OCI-LY1 (cell line): Measurements from ENCODE around the gene TEN1.

Experiments used
- H2AFZ ChIP-seq: fragments of 200-600 bp; sonication (generic), shearing (Covaris generic); 2 replicates; pipeline ENCODE4 v1.6.0; 2014; ENCODE audit warnings: antibody characterized with exemption, mild to moderate bottlenecking, low read length
- H3F3A ChIP-seq: fragments of 200-600 bp; sonication (generic), shearing (Covaris generic); 2 replicates; pipeline ENCODE4 v1.6.0; 2014; ENCODE audit warnings: mild to moderate bottlenecking, antibody characterized with exemption, low read length, moderate library complexity; ENCODE audit not compliant: insufficient read depth
- H3K27ac ChIP-seq: fragments of 200-600 bp; sonication (generic); 2 replicates; pipeline ENCODE4 v1.5.1; 2014; ENCODE audit warnings: low read length, mixed run types, mild to moderate bottlenecking, low read depth; ENCODE audit not compliant: poor library complexity, severe bottlenecking
- H3K27me3 ChIP-seq: fragments of 200-600 bp; sonication (generic); 2 replicates; pipeline ENCODE4 v1.6.0; 2014; ENCODE audit warnings: antibody characterized with exemption, mild to moderate bottlenecking, low read length, moderate library complexity; ENCODE audit not compliant: insufficient read depth
- H3K36me3 ChIP-seq: fragments of 200-600 bp; sonication (generic); 2 replicates; pipeline ENCODE4 v1.6.1; 2014; ENCODE audit warnings: mild to moderate bottlenecking, antibody characterized with exemption, low read length, moderate library complexity, mixed read lengths; ENCODE audit not compliant: insufficient read depth
- H3K4me1 ChIP-seq: fragments of 200-600 bp; sonication (generic); 2 replicates; pipeline ENCODE4 v1.5.1; 2014; ENCODE audit warnings: mild to moderate bottlenecking, low read length, moderate library complexity; ENCODE audit not compliant: insufficient read depth, severe bottlenecking
- H3K4me2 ChIP-seq: fragments of 200-600 bp; sonication (generic), shearing (Covaris generic); 2 replicates; pipeline ENCODE4 v1.6.1; 2014; ENCODE audit warnings: low read length
- H3K4me3 ChIP-seq: fragments of 200-600 bp; sonication (generic); 2 replicates; pipeline ENCODE4 v1.5.1; 2014; ENCODE audit warnings: low read length, low read depth, mild to moderate bottlenecking, mixed read lengths; ENCODE audit not compliant: poor library complexity, severe bottlenecking
- H3K79me2 ChIP-seq: fragments of 200-600 bp; shearing (Covaris generic); 2 replicates; pipeline ENCODE4 v1.6.1; 2016; ENCODE audit warnings: mixed run types, low read length, mixed read lengths; ENCODE audit not compliant: insufficient read depth
- H3K9ac ChIP-seq: fragments of 200-600 bp; sonication (generic), shearing (Covaris generic); 2 replicates; pipeline ENCODE4 v1.6.1; 2014; ENCODE audit warnings: mild to moderate bottlenecking, low read length, mixed read lengths
- H3K9me2 ChIP-seq: fragments of 200-600 bp; sonication (generic), shearing (Covaris generic); 2 replicates; pipeline ENCODE4 v1.6.1; 2014; ENCODE audit warnings: low read depth, mild to moderate bottlenecking, low read length, mixed read lengths
- H3K9me3 ChIP-seq: fragments of 200-600 bp; shearing (Covaris generic); 2 replicates; pipeline ENCODE4 v1.6.1; 2014; ENCODE audit warnings: low read length, mixed read lengths
- H4K20me1 ChIP-seq: fragments of 200-600 bp; sonication (generic), shearing (Covaris generic); 2 replicates; pipeline ENCODE4 v1.6.0; 2016; ENCODE audit warnings: mild to moderate bottlenecking, low read length; ENCODE audit not compliant: insufficient read depth
- CTCF ChIP-seq: fragments of 200-600 bp; sonication (generic), shearing (Covaris generic); IDR thresholded peaks from 2 replicates; pipeline ENCODE4 v1.5.1; 2017; ENCODE audit warnings: mild to moderate bottlenecking, antibody characterized with exemption, low read length, moderate library complexity, mixed read lengths
- EZH2 ChIP-seq: fragments of 200-600 bp; sonication (generic), shearing (Covaris generic); IDR thresholded peaks from 2 replicates; pipeline ENCODE4 v1.8.0; 2017; ENCODE audit warnings: borderline replicate concordance, mixed run types, mild to moderate bottlenecking, antibody characterized with exemption, low read length, moderate library complexity, mixed read lengths

The TEN1 gene

GRCh38 chr17:76011951-76012350, 32.9 kb downstream of the TEN1 start:
- H3K27ac ChIP-seq, result no peak overlapping the region
- H3K4me1 ChIP-seq, result no peaks in the 10 kb centered on the region
- no peaks in the 10 kb centered on the region for H3K9me2 ChIP-seq
- H3K9ac ChIP-seq, result no peak overlapping the region
- H3K36me3 ChIP-seq, result no peaks in the 10 kb centered on the region
- no peaks in the 10 kb centered on the region for H3K79me2 ChIP-seq
- H3F3A ChIP-seq, result no peaks in the 10 kb centered on the region
- no peak overlapping the region for H2AFZ ChIP-seq
- H3K4me3 ChIP-seq, result no peak overlapping the region
- H3K9me3 ChIP-seq, result no peaks in the 10 kb centered on the region
- TF ChIP-seq EZH2 (no peak), CTCF (no peak)
- no peaks in the 10 kb centered on the region for H4K20me1 ChIP-seq
- peaks cover 8% of the 10 kb centered on the region; the same call in 1 of the 2 replicates for H3K27me3 ChIP-seq
- no peak overlapping the region for H3K4me2 ChIP-seq

GRCh38 chr17:76013377-76013932, 34.4 kb downstream of the TEN1 start:
- H3K9me2 ChIP-seq, result no peaks in the 10 kb centered on the region
- no peaks in the 10 kb centered on the region for H3K36me3 ChIP-seq
- no peaks in the 10 kb centered on the region for H3K9me3 ChIP-seq
- H3K4me3 ChIP-seq, result no peak overlapping the region
- H2AFZ ChIP-seq, result no peak overlapping the region
- no peak overlapping the region for H3K9ac ChIP-seq
- H3K27ac ChIP-seq, result no peak overlapping the region
- no peaks in the 10 kb centered on the region for H3K79me2 ChIP-seq
- no peak overlapping the region for H3K4me2 ChIP-seq
- peaks cover 8% of the 10 kb centered on the region; the same call in 1 of the 2 replicates for H3K27me3 ChIP-seq
- H4K20me1 ChIP-seq, result no peaks in the 10 kb centered on the region
- no peak for TF ChIP-seq EZH2
- TF ChIP-seq CTCF, result no peak
- no peaks in the 10 kb centered on the region for H3K4me1 ChIP-seq
- no peaks in the 10 kb centered on the region for H3F3A ChIP-seq

- H3K9me3 ChIP-seq, result no peaks in the 10 kb centered on the region
- no peak overlapping the region for H3K9ac ChIP-seq
- H4K20me1 ChIP-seq, result no peaks in the 10 kb centered on the region
- TF ChIP-seq EZH2 (no peak), CTCF (peak; percentile 84)
- no peak overlapping the region for H3K4me3 ChIP-seq
- peaks cover 8% of the 10 kb centered on the region; the same call in 1 of the 2 replicates for H3K27me3 ChIP-seq
- no peaks in the 10 kb centered on the region for H3F3A ChIP-seq
- H3K27ac ChIP-seq, result no peak overlapping the region
- no peaks in the 10 kb centered on the region for H3K9me2 ChIP-seq
- H3K36me3 ChIP-seq, result no peaks in the 10 kb centered on the region
- H3K79me2 ChIP-seq, result no peaks in the 10 kb centered on the region
- no peak overlapping the region for H3K4me2 ChIP-seq
- no peak overlapping the region for H2AFZ ChIP-seq
- no peaks in the 10 kb centered on the region for H3K4me1 ChIP-seq
These were observed 35.3 kb downstream of the TEN1 start for GRCh38 chr17:76014100-76014924.
